ENCODE results near the gene FOXO4. TPM values are rescaled to one million over a fixed set of nuclear protein-coding genes. Genes with fewer than 3 reads are reported as not detected.

The FOXO4 gene
- total RNA-seq, 3 donors from 2014 or later (not counting 1 experiment from before 2014, with no cell fraction given), result 47.3 to 57.2 (median 51.2) TPM

- Mint-ChIP-seq H3K27me3 (ENCODE audit: low read depth in 2 of 2) (no peaks in the 10 kb centered on the region), H3K27ac (peak overlapping the region; percentile 90 to 92), H3K4me3 (peak overlapping the region; percentile 21), H3K4me1 (peaks cover 15 to 28% of the 10 kb centered on the region in 2 donors), H3K9me3 (no peaks in the 10 kb centered on the region), H3K36me3 (no peaks in the 10 kb centered on the region)
- no peak for ATAC-seq
- Histone ChIP-seq H3K27me3 (ENCODE audit: control insufficient read depth, insufficient read depth, low read length) (no peaks in the 10 kb centered on the region), H3K36me3 (ENCODE audit: control insufficient read depth, insufficient read depth, low read length) (peaks cover 18% of the 10 kb centered on the region), H3K4me1 (ENCODE audit: control insufficient read depth, insufficient read depth, low read length) (peaks cover 27% of the 10 kb centered on the region), H3K4me3 (ENCODE audit: low read length) (no peak overlapping the region), H3K9me3 (ENCODE audit: control insufficient read depth, insufficient read depth, low read length) (no peaks in the 10 kb centered on the region), H3K27ac (ENCODE audit: low read length) (peak overlapping the region; percentile 79)
- DNase-seq, result no peak
- 100% methylated on average over 6 of the region's 10 CpGs for whole genome bisulfite sequencing (ENCODE audit: insufficient coverage)
- intact Hi-C loops (cut with micrococcal nuclease), result no loop called here
- no peak for TF ChIP-seq CTCF (IDR thresholded peaks at IDR 0.05)
These were observed 21.7 kb downstream of the FOXO4 start for GRCh38 chrX:71117358-71117757.

GRCh38 chrX:71118032-71118984 lies 22.7 kb downstream of the FOXO4 start, which contains the start of gene MED12:
Gene MED12, plus strand, starts transcription at chrX:71118596. Its CDS starts 159 bp downstream, at chrX:71118755.
- Mint-ChIP-seq H3K27me3 (ENCODE audit: low read depth in 2 of 2) (no peaks in the 10 kb centered on the region), H3K4me1 (peaks cover 10 to 30% of the 10 kb centered on the region in 2 donors), H3K9me3 (no peaks in the 10 kb centered on the region), H3K4me3 (peak within 1 kb of the TSS; percentile 88), H3K27ac (peak within 1 kb of the TSS; percentile 90 to 92), H3K36me3 (no peaks in the 10 kb centered on the region)
- no peak for TF ChIP-seq CTCF (IDR thresholded peaks at IDR 0.05)
- no peaks in the 10 kb centered on the region for H3K9me3 ChIP-seq (ENCODE audit: control insufficient read depth, insufficient read depth, low read length)
- no peaks in the 10 kb centered on the region for H3K27me3 ChIP-seq (ENCODE audit: control insufficient read depth, insufficient read depth, low read length)
- ATAC-seq, result peak; percentile 94 to 98 (median 97)
- H3K36me3 ChIP-seq (ENCODE audit: control insufficient read depth, insufficient read depth, low read length), result peaks cover 27% of the 10 kb centered on the region
- H3K4me3 ChIP-seq (ENCODE audit: low read length), result peak within 1 kb of the TSS; percentile 92
- peaks cover 20% of the 10 kb centered on the region for H3K4me1 ChIP-seq (ENCODE audit: control insufficient read depth, insufficient read depth, low read length)
- DNase-seq, result peak; percentile 80 to 87
- intact Hi-C loops (cut with micrococcal nuclease), result loop anchor here (1.0 kb wide), 1 partner anchor 15 kb away; no protein-coding TSS in a partner anchor
- WGBS (ENCODE audit: insufficient coverage), result 2% methylated on average over 49 of the region's 56 CpGs
- peak within 1 kb of the TSS; percentile 79 for H3K27ac ChIP-seq (ENCODE audit: low read length)

GRCh38 chrX:71118985-71119535 lies 23.4 kb downstream of the FOXO4 start:
- WGBS (ENCODE audit: insufficient coverage), result 10% methylated on average over 6 of the region's 17 CpGs
- ATAC-seq (peak in 2 of 3 donors; percentile 14 to 16), DNase-seq (no peak)
- intact Hi-C loops (cut with micrococcal nuclease), result loop anchor here (1.0 kb wide), 1 partner anchor 16 kb away; no protein-coding TSS in a partner anchor
- Mint-ChIP-seq H3K4me3 (peak overlapping the region; percentile 88), H3K4me1 (peaks cover 6 to 27% of the 10 kb centered on the region in 2 donors), H3K9me3 (no peaks in the 10 kb centered on the region), H3K36me3 (no peaks in the 10 kb centered on the region), H3K27ac (peak overlapping the region; percentile 90 to 92), H3K27me3 (ENCODE audit: low read depth in 2 of 2) (no peaks in the 10 kb centered on the region)
- Histone ChIP-seq H3K9me3 (ENCODE audit: control insufficient read depth, insufficient read depth, low read length) (no peaks in the 10 kb centered on the region), H3K27ac (ENCODE audit: low read length) (peak overlapping the region; percentile 79), H3K4me1 (ENCODE audit: control insufficient read depth, insufficient read depth, low read length) (peaks cover 19% of the 10 kb centered on the region), H3K27me3 (ENCODE audit: control insufficient read depth, insufficient read depth, low read length) (no peaks in the 10 kb centered on the region), H3K4me3 (ENCODE audit: low read length) (peak overlapping the region; percentile 92), H3K36me3 (ENCODE audit: control insufficient read depth, insufficient read depth, low read length) (peaks cover 34% of the 10 kb centered on the region)
- no peak for TF ChIP-seq CTCF (IDR thresholded peaks at IDR 0.05)

All from natural killer cell (primary cell).